Measurements from ENCODE around the gene HSPA9. TPM values are rescaled to one million over a fixed set of nuclear protein-coding genes. Genes with fewer than 3 reads are reported as not detected.

Gene HSPA9
- total and polyA plus RNA-seq, 2 of the 13 experiments (the other 11 are each of a cell fraction or from before 2014, with no cell fraction given), result 165 to 478 TPM

DNA sequence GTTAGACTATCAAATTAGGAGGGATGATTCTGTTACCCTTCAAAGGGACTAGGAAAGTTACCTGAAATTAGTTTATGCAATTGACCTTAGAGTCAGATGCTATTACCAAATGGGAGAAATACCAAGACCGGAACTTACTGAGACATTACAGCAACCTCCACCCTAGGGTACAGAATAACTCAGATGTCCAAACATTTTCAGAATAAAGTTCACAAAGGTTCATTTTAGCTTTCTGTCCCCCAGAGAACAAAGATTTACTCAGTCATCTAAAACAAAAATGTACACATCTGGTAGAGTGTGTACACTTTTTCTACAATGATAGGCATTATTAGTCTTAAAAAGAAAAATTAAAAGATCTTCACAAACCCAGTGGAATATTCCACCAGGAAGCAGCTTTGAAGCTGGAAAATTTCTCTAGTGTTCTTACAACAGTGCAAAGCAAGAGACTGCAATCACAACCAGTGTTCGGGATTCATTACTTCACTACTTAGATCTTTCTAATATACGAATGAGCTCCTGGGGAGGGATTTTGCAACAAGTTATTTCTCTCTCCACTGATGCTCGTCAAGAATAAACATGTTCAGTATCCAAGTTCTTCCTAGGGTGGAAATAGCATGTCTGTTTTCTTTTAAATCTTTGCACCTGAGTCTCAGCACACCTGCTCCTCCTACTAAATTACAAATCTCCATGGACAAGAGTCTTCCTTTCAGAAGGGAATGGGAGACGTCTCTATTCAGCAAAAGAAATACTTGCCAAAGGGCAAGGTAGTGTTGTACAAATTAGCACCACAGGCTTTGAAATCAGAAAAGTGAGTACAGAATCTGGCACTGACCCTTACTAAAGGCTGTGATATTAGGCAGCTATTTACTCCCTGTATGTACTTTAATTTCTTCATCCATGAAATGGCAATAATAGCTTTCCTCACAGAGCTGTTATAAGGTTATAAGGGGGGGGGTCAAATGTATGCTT lies 40.9 kb downstream of the HSPA9 start (continued):
- TF ChIP-seq, protein P1, sequence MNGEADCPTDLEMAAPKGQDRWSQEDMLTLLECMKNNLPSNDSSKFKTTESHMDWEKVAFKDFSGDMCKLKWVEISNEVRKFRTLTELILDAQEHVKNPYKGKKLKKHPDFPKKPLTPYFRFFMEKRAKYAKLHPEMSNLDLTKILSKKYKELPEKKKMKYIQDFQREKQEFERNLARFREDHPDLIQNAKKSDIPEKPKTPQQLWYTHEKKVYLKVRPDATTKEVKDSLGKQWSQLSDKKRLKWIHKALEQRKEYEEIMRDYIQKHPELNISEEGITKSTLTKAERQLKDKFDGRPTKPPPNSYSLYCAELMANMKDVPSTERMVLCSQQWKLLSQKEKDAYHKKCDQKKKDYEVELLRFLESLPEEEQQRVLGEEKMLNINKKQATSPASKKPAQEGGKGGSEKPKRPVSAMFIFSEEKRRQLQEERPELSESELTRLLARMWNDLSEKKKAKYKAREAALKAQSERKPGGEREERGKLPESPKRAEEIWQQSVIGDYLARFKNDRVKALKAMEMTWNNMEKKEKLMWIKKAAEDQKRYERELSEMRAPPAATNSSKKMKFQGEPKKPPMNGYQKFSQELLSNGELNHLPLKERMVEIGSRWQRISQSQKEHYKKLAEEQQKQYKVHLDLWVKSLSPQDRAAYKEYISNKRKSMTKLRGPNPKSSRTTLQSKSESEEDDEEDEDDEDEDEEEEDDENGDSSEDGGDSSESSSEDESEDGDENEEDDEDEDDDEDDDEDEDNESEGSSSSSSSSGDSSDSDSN (CRISPR knock-in tag; IDR thresholded peaks at IDR 0.05), result no peak
- TF ChIP-seq KMT2B (CRISPR knock-in tag; IDR thresholded peaks at IDR 0.05) (no peak), PITX1 (CRISPR knock-in tag; IDR thresholded peaks at IDR 0.05) (no peak), ARHGAP35 (CRISPR knock-in tag; IDR thresholded peaks at IDR 0.05; ENCODE audit: borderline replicate concordance) (no peak), TSC22D2 (CRISPR knock-in tag; IDR thresholded peaks at IDR 0.05; ENCODE audit: borderline replicate concordance) (no peak), KDM3A (CRISPR knock-in tag; IDR thresholded peaks at IDR 0.05; ENCODE audit: low read depth) (no peak), TOPORS (CRISPR knock-in tag; IDR thresholded peaks at IDR 0.05) (no peak), TFAP4 (IDR thresholded peaks at IDR 0.05; ENCODE audit: borderline replicate concordance, low read depth) (0 out of 2 replicates have a peak, but pooled peaks have one; percentile 19), ATF2 (CRISPR knock-in tag; IDR thresholded peaks at IDR 0.05) (peak; percentile 24; the same call in 1 of the 2 replicates), BRCA1 (CRISPR knock-in tag; IDR thresholded peaks at IDR 0.05) (no peak), EED (CRISPR knock-in tag; IDR thresholded peaks at IDR 0.05) (no peak), ATF4 (CRISPR knock-in tag; IDR thresholded peaks at IDR 0.05) (0 out of 4 replicates have a peak, but pooled peaks of 1 of the 2 experiments have one; percentile 49), RBM39 (IDR thresholded peaks at IDR 0.05; ENCODE audit: low read depth, low read length, poor library complexity, severe bottlenecking) (no peak), SCMH1 (CRISPR knock-in tag; IDR thresholded peaks at IDR 0.05; ENCODE audit: borderline replicate concordance) (no peak), PCBP2 (optimal IDR thresholded peaks at IDR 0.05; ENCODE audit: low read depth, low read length, poor library complexity, severe bottlenecking) (no peak), ZNF678 (CRISPR knock-in tag; IDR thresholded peaks at IDR 0.05) (no peak)
- TF ChIP-seq, protein P2, sequence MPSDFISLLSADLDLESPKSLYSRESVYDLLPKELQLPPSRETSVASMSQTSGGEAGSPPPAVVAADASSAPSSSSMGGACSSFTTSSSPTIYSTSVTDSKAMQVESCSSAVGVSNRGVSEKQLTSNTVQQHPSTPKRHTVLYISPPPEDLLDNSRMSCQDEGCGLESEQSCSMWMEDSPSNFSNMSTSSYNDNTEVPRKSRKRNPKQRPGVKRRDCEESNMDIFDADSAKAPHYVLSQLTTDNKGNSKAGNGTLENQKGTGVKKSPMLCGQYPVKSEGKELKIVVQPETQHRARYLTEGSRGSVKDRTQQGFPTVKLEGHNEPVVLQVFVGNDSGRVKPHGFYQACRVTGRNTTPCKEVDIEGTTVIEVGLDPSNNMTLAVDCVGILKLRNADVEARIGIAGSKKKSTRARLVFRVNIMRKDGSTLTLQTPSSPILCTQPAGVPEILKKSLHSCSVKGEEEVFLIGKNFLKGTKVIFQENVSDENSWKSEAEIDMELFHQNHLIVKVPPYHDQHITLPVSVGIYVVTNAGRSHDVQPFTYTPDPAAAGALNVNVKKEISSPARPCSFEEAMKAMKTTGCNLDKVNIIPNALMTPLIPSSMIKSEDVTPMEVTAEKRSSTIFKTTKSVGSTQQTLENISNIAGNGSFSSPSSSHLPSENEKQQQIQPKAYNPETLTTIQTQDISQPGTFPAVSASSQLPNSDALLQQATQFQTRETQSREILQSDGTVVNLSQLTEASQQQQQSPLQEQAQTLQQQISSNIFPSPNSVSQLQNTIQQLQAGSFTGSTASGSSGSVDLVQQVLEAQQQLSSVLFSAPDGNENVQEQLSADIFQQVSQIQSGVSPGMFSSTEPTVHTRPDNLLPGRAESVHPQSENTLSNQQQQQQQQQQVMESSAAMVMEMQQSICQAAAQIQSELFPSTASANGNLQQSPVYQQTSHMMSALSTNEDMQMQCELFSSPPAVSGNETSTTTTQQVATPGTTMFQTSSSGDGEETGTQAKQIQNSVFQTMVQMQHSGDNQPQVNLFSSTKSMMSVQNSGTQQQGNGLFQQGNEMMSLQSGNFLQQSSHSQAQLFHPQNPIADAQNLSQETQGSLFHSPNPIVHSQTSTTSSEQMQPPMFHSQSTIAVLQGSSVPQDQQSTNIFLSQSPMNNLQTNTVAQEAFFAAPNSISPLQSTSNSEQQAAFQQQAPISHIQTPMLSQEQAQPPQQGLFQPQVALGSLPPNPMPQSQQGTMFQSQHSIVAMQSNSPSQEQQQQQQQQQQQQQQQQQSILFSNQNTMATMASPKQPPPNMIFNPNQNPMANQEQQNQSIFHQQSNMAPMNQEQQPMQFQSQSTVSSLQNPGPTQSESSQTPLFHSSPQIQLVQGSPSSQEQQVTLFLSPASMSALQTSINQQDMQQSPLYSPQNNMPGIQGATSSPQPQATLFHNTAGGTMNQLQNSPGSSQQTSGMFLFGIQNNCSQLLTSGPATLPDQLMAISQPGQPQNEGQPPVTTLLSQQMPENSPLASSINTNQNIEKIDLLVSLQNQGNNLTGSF (CRISPR knock-in tag; IDR thresholded peaks at IDR 0.05), result no peak
